Tibial nerve (tissue), 4 donors: ENCODE data around the gene PRPF6. TPM values are rescaled to one million over a fixed set of nuclear protein-coding genes. Genes with fewer than 3 reads are reported as not detected.
A peak's percentile ranks its signal among the peaks of the same experiment; 100 is the strongest.

Source experiments
- DNase-seq, 2 donors: peaks; one replicate each; pipeline ENCODE4 v3.0.0-alpha.2; 2019; ENCODE audit warnings: low spot score in 2 of 2
- H3K27ac ChIP-seq, 4 donors: fragments of 200-600 bp; sonication (generic) in 3 of 4; one replicate each; pipeline ENCODE4 v1.5.1; 2017 to 2019; ENCODE audit warnings: mild to moderate bottlenecking in 1 of 4
- H3K27me3 ChIP-seq, 2 donors: fragments of 200-600 bp; sonication (generic) in 1 of 2; one replicate each; pipeline versions ENCODE4 v1.5.1 to v1.6.0; 2017 to 2019
- H3K36me3 ChIP-seq, 3 donors: fragments of 200-600 bp; sonication (generic); one replicate each; pipeline ENCODE4 v1.5.1; 2018 to 2019
- H3K4me1 ChIP-seq, 4 donors: fragments of 200-600 bp; sonication (generic) in 3 of 4; one replicate each; pipeline ENCODE4 v1.5.1; 2017 to 2019
- H3K4me3 ChIP-seq, 4 donors: fragments of 200-600 bp; sonication (generic) in 3 of 4; one replicate each; pipeline ENCODE4 v1.5.1; 2017 to 2019; ENCODE audit warnings: mild to moderate bottlenecking in 1 of 4, moderate library complexity in 1 of 4
- H3K9me3 ChIP-seq, 4 donors: fragments of 200-600 bp; sonication (generic) in 3 of 4; one replicate each; pipeline ENCODE4 v1.5.1; 2017 to 2019
- EP300 ChIP-seq, 2 donors: sonication (generic); formaldehyde crosslinking; IDR thresholded peaks; one replicate each; pipeline ENCODE4 v1.6.1; 2017; ENCODE audit warnings: antibody characterized with exemption in 2 of 2, mild to moderate bottlenecking in 1 of 2
- POLR2A ChIP-seq, 2 donors: fragments of 450-650 bp; IDR thresholded peaks; one replicate each; pipeline ENCODE4 v1.6.1; 2017; ENCODE audit warnings: antibody characterized with exemption in 2 of 2, mild to moderate bottlenecking in 2 of 2, moderate library complexity in 2 of 2
- WGBS, 2 donors: methylation state at CpG; one replicate each; pipeline ENCODE4 v1.1.5; 2018; 5-methylcytosine and 5-hydroxymethylcytosine counted together
- total RNA-seq, 4 donors: library from RNA; depleted of rRNA; stranded (reverse); fragments of >200 nt; gene quantifications; one replicate each; pipeline ENCODE4 v1.1.0, GENCODE V29; 2016
- TF ChIP-seq, protein P1 (sequence below), 5 experiments: fragments of 200-600 bp in 3 of 5; fragments of 450-650 bp in 2 of 5; sonication (generic) in 3 of 5; IDR thresholded peaks; one replicate each; pipeline ENCODE4 v1.5.1; 2016 to 2019; ENCODE audit warnings: antibody characterized with exemption in 5 of 5, mild to moderate bottlenecking in 3 of 5, moderate library complexity in 2 of 5

PRPF6 gene
- total RNA-seq, 4 donors from 2014 or later: 70.5 to 77.0 (median 73.8) TPM

DNA sequence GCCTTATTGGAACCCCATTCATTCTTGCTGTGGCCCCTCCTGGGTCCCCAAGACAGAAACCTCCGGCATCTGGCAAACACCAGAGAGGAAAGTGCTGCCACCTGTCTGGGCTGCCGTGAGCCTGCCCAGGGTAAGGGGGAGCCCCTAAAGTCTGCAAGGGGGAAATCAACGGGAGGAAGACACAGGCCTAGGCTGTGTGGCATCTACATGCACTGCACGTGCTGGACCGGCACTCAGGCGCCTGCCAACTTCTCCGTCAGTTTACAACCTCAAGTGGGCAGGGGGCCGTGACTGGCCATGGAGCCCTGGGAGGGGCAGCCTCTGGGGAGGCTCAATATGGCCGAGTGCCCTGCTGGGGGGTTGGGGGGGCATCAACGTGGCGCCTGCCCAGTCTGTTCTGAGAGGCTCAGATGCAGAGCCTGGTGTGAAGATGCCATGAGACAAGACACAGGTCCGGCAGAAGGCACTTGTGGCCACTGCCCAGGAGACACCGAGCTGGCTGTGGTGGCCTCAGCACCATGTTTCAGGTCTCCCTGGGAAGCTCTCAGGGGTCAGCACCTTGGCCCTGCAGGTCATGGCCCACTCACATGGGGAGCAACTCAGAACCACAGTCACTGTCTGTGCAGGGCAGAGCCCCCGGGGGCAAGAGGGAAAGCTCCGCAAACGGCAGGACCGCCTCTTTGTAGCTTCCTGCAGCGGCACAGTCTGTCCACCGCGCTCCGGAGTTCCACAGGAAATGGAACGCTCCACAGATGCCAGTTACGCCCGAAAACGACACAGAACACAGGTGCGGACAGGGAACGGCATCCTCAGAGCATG, 33.1 kb upstream of the PRPF6 start:
- WGBS, 2 donors: 23 to 40% methylated on average over 23 to 25 of the region's 27 CpGs
- no peak for TF ChIP-seq POLR2A (IDR thresholded peaks at IDR 0.05)
- TF ChIP-seq EP300 (IDR thresholded peaks at IDR 0.05): no peak
- TF ChIP-seq, protein P1, sequence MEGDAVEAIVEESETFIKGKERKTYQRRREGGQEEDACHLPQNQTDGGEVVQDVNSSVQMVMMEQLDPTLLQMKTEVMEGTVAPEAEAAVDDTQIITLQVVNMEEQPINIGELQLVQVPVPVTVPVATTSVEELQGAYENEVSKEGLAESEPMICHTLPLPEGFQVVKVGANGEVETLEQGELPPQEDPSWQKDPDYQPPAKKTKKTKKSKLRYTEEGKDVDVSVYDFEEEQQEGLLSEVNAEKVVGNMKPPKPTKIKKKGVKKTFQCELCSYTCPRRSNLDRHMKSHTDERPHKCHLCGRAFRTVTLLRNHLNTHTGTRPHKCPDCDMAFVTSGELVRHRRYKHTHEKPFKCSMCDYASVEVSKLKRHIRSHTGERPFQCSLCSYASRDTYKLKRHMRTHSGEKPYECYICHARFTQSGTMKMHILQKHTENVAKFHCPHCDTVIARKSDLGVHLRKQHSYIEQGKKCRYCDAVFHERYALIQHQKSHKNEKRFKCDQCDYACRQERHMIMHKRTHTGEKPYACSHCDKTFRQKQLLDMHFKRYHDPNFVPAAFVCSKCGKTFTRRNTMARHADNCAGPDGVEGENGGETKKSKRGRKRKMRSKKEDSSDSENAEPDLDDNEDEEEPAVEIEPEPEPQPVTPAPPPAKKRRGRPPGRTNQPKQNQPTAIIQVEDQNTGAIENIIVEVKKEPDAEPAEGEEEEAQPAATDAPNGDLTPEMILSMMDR (IDR thresholded peaks at IDR 0.05): no peak

DNA sequence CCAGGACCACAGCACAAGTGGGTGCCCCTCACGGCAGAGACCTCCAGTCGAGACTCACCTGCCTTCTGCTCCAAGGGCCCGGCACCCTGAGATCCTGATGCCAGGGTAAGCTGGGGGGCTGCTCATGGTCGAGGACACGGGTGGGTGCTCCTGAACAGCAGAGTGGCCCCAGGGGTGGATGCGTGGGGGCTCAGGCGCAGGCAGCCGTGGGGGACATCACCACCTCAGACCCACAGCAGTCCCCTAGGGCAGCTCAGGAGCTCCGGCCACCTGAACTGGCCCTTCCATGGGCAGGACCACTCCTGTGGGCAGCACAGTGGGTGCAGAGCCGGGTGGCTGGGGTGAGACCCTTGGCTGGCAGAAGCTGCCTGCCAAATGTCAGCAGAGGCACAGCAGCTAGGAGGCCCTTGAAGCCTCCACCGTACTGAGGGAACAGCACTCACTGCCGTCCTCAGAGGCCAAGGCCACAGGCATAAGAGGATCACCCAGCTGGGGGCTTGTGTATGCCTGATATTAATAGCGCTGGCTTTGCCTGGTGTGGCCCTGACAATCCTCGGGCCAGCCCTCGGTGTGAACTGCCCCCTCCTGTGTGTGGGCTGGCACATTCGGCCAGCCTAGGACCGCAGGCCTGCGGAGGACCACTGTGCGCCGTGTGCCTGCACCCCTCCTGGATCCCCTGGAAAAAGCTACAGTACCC, 30.1 kb upstream of the PRPF6 start:
- Histone ChIP-seq H3K27me3 (no peaks in the 10 kb centered on the region), H3K4me3 (no peak overlapping the region), H3K9me3 (no peaks in the 10 kb centered on the region), H3K36me3 (peaks cover 0 to 8% (median 0%) of the 10 kb centered on the region in 3 donors), H3K27ac (peak overlapping the region; percentile 81 to 92 (median 90)), H3K4me1 (peaks cover 0 to 85% (median 74%) of the 10 kb centered on the region in 4 donors)
- TF ChIP-seq, protein P1 (IDR thresholded peaks at IDR 0.05): no peak
- TF ChIP-seq EP300 (IDR thresholded peaks at IDR 0.05) (no peak), POLR2A (IDR thresholded peaks at IDR 0.05) (no peak)
- no peak for DNase-seq
- WGBS, 2 donors: 67 to 69% methylated on average over 15 to 20 of the region's 20 CpGs

More for the DNA sequence above, 33.1 kb upstream of the PRPF6 start:
- no peak overlapping the region for H3K4me3 ChIP-seq
- peaks cover 0 to 39% (median 10%) of the 10 kb centered on the region in 3 donors for H3K36me3 ChIP-seq
- peaks cover 0 to 72% (median 54%) of the 10 kb centered on the region in 4 donors for H3K4me1 ChIP-seq
- H3K27ac ChIP-seq: peak overlapping the region in 3 of 4 donors; percentile 81 to 90 (median 90)
- no peak for DNase-seq
- H3K27me3 ChIP-seq: no peaks in the 10 kb centered on the region
- H3K9me3 ChIP-seq: no peaks in the 10 kb centered on the region

DNA sequence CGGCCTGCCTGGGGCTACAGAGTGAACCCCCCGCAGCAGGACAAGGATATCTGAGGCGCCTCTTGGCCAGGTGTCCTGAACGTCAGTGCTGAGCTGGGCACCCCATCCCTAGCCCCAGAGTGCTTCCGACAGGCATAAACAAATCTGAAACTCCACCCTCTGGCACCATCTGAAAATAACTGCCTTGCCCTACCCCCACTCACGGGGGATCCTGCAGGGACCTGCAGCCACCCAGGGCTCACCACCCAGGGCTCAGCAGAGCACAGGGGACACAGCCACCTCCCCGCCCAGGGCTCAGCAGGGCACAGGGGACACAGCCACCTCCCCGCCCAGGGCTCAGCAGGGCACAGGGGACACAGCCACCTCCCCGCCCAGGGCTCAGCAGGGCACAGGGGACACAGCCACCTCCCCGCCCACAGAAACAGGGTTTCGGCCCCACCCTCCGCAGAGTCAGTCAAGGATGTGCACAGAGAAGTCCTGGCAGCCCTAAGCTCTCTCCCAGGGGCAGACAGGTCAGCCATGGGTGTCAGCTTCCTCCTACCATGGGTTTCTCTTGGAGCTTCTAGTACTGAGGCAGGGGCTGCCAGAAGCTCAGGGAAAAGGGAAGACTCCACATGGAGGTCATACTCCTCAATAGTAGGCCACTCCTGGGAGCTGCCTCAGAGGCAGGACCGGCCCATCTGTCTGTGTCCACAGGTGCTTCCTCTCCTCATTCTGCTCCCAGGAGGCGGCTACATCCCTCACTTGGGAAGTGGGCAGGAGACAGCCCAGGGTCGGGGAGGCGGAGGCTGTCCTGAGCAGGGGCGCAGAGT, 29.3 kb upstream of the PRPF6 start:
- whole genome bisulfite sequencing, 2 donors: 66 to 74% methylated on average over 12 to 13 of the region's 17 CpGs
- H3K27ac ChIP-seq: peak overlapping the region in 3 of 4 donors; percentile 81 to 92 (median 90)
- H3K27me3 ChIP-seq: no peaks in the 10 kb centered on the region
- no peak for DNase-seq
- peaks cover 0 to 85% (median 75%) of the 10 kb centered on the region in 4 donors for H3K4me1 ChIP-seq
- no peak overlapping the region for H3K4me3 ChIP-seq
- H3K36me3 ChIP-seq: peaks cover 0 to under 1% (median 0%) of the 10 kb centered on the region in 3 donors
- TF ChIP-seq POLR2A (IDR thresholded peaks at IDR 0.05): no peak
- no peak for TF ChIP-seq EP300 (IDR thresholded peaks at IDR 0.05)
- TF ChIP-seq, protein P1 (IDR thresholded peaks at IDR 0.05): no peak
- no peaks in the 10 kb centered on the region for H3K9me3 ChIP-seq

DNA sequence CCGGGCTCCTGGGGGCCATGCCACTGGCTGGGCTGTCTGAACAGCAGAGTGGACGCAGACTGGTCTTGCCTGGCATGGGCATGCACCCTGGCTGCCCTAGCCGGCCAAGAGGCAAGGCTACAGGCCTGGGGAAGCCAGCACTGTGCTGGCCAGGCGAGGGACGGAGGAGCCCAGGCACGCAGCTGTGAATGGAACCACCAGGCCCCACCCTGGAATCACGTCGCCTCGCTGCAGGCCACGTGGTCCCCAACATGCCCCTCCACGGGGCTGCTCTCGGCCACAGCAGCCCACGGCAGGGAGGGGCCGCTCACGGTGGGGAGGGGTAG, 28.8 kb upstream of the PRPF6 start:
- DNase-seq: no peak
- WGBS, 2 donors: 69 to 81% methylated on average over 9 to 13 of the region's 15 CpGs
- Histone ChIP-seq H3K4me3 (no peak overlapping the region), H3K27me3 (no peaks in the 10 kb centered on the region), H3K27ac (peak overlapping the region in 3 of 4 donors; percentile 81 to 92 (median 90)), H3K9me3 (no peaks in the 10 kb centered on the region), H3K4me1 (peaks cover 0 to 89% (median 78%) of the 10 kb centered on the region in 4 donors), H3K36me3 (no peaks in the 10 kb centered on the region)
- TF ChIP-seq EP300 (IDR thresholded peaks at IDR 0.05): no peak
- no peak for TF ChIP-seq POLR2A (IDR thresholded peaks at IDR 0.05)
- TF ChIP-seq, protein P1 (IDR thresholded peaks at IDR 0.05): no peak
